ENCODE data around the gene ZC2HC1B. TPM values are rescaled to one million over a fixed set of nuclear protein-coding genes. Genes with fewer than 3 reads are reported as not detected.

Gene ZC2HC1B
- total and polyA plus RNA-seq, 9 of the 15 experiments (the other 6 are each of a cell fraction or from before 2014, with no cell fraction given) = not detected

DNA sequence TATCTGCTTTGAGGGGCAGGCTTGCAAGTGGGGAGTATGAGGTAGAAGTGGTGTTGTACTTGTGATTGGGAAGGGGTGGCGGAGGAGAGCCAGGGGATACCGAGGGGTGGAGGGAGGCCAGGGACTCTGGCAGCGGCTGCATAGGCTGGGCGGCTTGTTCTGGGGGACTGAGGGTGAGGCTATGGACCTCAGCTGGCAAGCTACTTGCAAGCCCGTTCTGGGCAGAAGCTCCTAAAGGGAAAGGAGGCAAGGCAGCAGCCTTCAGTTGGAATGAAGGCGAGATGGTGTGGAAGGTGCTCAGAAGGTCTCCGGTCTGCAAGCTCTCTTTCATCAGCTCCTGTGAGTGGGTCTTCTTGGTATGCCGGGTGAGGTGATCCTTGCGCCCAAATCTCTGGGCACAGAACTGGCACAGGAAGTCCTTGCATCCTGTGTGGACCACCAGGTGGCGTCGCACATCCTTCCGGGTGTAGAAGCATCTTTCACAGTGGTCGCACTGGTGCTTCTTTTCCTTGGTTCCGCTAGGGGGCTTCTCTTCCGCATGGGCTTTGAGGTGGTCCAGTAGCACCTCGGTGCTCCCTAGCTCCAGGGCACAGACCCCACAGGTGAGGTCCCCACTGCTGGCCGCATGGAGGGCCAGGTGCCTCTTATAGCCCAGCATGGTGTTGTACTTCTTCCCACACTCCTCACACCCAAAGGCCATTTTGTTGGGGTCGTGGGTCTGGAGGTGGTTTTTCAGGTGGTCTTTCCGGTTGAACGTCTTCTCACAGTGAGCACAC lies 77.8 kb downstream of the ZC2HC1B start (continued):
- TF ChIP-seq PKNOX1 (IDR thresholded peaks at IDR 0.05) (no peak), MNT (conservative IDR thresholded peaks at IDR 0.05) (no peak), ILK (tag; IDR thresholded peaks at IDR 0.05; ENCODE audit: borderline replicate concordance, low read depth) (no peak), SRSF7 (optimal IDR thresholded peaks at IDR 0.05; ENCODE audit: low read depth, low read length) (no peak), ZNF146 (CRISPR knock-in tag; IDR thresholded peaks at IDR 0.05; ENCODE audit: unreplicated experiment) (no peak), ZNF778 (CRISPR knock-in tag; IDR thresholded peaks at IDR 0.05) (no peak), ESRRA (IDR thresholded peaks at IDR 0.05; ENCODE audit: borderline replicate concordance, low read depth) (no peak), BRCA1 (IDR thresholded peaks at IDR 0.05) (no peak), BRCA1 (CRISPR knock-in tag; IDR thresholded peaks at IDR 0.05) (no peak), NR1H2 (CRISPR knock-in tag; IDR thresholded peaks at IDR 0.05) (no peak), MBD1 (CRISPR knock-in tag; IDR thresholded peaks at IDR 0.05) (no peak), ZNF239 (CRISPR knock-in tag; IDR thresholded peaks at IDR 0.05) (no peak)
- TF ChIP-seq, protein P1, sequence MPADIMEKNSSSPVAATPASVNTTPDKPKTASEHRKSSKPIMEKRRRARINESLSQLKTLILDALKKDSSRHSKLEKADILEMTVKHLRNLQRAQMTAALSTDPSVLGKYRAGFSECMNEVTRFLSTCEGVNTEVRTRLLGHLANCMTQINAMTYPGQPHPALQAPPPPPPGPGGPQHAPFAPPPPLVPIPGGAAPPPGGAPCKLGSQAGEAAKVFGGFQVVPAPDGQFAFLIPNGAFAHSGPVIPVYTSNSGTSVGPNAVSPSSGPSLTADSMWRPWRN (IDR thresholded peaks at IDR 0.05; ENCODE audit: low read depth) = no peak
- TF ChIP-seq, protein P2, sequence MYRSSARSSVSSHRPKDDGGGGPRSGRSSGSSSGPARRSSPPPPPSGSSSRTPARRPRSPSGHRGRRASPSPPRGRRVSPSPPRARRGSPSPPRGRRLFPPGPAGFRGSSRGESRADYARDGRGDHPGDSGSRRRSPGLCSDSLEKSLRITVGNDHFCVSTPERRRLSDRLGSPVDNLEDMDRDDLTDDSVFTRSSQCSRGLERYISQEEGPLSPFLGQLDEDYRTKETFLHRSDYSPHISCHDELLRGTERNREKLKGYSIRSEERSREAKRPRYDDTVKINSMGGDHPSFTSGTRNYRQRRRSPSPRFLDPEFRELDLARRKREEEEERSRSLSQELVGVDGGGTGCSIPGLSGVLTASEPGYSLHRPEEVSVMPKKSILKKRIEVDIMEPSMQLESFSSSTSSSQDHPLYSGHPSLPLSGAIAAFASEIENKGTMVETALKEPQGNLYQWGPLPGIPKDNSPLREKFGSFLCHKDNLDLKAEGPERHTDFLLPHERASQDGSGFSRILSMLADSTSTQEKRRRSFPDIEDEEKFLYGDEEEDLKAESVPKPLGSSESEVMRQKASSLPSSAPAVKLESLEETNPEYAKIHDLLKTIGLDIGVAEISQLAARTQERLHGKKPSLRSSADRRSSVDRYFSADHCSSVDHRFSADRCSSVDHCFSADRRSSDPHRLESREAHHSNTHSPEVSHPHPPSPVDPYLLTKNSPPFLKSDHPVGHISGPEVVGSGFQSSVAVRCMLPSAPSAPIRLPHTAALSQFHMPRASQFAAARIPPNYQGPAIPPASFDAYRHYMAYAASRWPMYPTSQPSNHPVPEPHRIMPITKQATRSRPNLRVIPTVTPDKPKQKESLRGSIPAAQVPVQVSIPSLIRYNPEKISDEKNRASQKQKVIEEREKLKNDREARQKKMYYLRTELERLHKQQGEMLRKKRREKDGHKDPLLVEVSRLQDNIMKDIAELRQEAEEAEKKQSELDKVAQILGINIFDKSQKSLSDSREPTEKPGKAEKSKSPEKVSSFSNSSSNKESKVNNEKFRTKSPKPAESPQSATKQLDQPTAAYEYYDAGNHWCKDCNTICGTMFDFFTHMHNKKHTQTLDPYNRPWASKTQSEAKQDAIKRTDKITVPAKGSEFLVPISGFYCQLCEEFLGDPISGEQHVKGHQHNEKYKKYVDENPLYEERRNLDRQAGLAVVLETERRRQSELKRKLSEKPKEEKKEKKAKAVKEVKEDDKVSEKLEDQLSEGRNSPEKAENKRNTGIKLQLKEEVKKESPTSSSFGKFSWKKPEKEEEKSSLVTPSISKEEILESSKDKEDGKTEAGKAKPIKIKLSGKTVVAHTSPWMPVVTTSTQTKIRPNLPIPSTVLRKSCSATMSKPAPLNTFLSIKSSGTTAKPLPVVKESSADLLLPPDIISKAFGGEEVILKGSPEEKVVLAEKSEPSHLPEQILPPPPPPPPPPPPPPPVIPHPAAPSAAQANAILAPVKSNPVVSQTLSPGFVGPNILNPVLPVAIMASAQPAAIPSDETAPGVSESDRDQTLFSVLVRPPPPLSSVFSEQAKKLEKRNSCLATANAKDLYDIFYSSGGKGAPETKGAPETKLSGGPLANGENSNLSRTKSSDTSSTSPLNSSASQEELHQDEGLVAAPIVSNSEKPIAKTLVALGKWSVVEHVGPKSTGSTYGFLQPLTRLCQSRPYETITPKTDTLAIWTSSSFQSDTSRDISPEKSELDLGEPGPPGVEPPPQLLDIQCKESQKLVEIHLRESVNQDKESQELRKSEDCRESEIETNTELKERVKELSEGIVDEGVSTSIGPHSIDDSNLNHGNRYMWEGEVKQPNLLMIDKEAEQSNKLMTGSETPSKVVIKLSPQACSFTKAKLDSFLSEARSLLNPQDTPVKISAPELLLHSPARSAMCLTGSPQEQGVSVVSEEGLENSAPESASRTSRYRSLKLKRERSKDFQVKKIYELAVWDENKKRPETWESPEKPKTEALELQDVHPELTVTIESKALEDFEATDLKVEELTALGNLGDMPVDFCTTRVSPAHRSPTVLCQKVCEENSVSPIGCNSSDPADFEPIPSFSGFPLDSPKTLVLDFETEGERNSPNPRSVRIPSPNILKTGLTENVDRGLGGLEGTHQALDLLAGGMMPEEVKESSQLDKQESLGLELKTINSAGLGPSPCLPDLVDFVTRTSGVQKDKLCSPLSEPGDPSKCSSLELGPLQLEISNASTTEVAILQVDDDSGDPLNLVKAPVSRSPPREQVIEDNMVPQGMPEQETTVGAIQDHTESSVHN (IDR thresholded peaks at IDR 0.05; ENCODE audit: borderline replicate concordance in 1 of 2, low read depth in 1 of 2) = no peak

Data from K562 (cell line).